HG02623 (cell line): Measurements from ENCODE around the gene HLCS.

ENCODE experiments used
- ATAC-seq: cut with Tn5 transposase; IDR thresholded peaks from one replicate; pipeline ENCODE4 v1.9.1; 2021; ENCODE audit warnings: moderate library complexity; ENCODE audit not compliant: unreplicated experiment

HLCS gene

GRCh38 chr21:36729310-36729970 is 237.0 kb downstream of the HLCS start:
- no peak for ATAC-seq

GRCh38 chr21:36728371-36729111 is 237.9 kb downstream of the HLCS start:
- no peak for ATAC-seq

- ATAC-seq: no peak
These were observed 238.6 kb downstream of the HLCS start for GRCh38 chr21:36727866-36728265.

GRCh38 chr21:36725793-36726386 is 240.6 kb downstream of the HLCS start:
- ATAC-seq: no peak

DNA sequence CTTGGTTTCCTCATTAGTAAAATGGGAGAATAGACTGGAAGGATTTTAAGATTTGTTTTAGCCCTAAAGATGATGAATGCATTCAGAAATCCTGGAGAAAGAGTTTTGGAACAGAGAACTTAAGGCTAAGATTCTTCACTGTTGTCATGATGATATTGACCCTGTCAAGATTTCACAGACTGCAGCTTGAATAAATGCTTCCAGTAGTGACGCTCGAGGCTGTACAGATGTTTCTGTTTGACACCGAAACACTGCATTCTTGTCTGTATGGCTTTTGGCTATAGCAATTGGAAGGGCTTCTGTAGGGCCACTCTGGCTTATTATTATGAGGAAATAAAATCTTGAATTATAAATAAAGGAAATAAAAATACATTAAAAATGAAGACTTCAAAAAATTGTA is 241.8 kb downstream of the HLCS start:
- ATAC-seq: no peak

GRCh38 chr21:36723371-36723881 is 243.0 kb downstream of the HLCS start:
- ATAC-seq: no peak

DNA sequence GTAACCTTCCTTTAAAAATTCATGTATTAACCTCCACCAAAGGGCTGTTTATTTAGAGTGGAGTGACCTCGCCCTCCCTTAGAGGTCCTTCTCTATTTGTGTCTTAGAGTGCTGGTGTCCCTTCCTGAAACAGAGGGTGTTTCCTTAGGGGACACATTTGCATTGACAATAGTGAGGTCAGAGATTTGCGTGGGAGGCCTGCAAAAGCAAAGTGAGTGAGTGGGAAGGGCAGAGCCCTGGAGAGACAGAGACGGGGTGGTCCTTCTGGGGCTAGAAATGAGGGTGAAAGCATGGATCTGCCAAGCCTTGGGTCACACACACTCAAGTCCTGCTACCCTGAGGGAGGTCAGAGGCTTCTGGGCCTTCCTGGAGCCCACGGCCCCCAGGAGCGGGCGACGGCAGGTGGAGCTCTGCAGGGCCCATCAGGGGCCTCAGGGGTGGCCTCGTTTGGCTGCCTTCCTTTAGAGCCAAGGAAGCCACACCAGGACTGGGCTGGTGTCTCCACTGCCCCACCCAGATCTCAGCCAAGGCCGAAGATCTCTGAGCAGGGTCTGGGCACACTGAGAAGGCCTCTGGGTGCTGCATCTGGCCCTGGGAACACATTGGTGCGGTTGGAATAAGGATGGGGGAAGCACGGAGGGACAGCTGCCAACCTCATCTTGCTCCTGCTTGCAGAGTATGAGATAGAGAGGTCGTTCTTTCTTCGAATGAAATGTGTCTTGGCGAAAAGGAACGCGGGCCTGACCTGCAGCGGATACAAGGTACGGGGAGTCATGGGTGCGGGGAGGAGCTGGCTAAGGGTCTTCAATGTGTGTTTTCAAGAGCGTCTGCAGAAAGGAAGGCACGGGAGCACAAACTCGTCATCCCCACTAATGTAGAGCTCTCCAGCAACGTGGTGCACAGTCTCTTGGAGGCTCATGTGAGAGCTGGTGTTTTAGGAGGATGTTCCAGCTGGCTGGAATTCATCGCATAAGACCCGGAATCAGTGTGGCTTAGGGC is 243.8 kb downstream of the HLCS start:
- ATAC-seq: no peak

DNA sequence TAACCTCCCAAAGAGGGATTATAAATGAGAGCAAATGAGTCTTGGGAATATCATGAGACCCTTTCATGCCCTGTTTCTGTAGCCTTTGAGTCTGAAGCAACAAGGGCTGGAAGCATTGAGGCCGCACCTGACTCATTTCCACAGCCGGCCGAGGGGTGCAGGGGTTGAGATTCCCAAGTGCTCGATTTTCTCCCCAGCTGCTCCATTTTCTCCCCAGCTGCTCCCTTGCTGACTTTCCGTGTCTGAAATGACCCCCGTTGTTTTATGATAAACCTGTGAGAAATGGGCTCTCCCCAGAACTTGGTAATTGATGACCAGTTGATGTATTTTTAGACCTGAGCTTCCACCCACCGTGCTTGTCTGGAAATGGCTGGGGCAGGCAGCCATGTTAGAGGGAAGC is 244.7 kb downstream of the HLCS start:
- no peak for ATAC-seq

DNA sequence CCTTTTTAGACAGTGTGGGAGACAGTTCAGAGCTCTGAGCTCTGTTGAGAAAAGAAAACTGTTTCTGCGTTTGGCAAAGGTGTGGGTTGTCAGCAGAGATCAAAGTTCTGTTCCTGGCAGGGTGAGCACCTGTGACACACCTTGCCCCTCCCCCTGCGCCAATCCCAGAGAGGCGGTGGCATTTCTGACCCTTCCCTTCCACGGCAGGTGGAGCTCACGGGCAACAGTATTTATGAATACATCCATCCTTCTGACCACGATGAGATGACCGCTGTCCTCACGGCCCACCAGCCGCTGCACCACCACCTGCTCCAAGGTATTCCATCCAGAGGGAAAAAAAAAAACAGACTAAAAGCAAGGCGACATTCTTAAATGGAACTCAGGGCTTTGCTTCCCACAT is 246.9 kb downstream of the HLCS start:
- ATAC-seq: no peak

DNA sequence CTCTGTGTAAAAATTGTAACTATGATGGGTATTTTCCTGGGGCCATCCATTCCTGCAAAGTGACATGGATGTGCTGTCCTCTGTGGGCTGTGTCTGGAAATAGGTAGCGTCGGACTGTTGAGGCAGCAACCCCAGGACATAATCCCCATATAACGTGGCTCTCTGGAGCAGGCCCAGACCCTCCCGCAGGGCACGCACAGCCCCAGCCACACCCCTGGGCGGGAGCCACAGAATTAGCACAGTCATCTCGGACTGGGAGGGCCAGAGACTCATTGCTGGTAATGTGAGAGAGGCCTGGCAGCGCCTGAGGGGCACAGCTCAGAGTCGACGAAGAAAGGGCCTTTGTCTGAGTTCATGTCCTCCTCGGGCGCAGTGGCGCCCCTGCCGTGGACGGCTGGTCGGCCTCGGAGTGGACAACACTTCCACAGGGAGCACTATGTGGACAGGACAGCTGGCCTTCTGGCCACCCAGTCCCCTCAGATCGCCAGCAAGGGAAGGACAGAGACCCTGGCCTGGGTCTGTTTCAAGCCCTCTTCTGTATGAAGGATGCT is 247.4 kb downstream of the HLCS start:
- no peak for ATAC-seq

GRCh38 chr21:36717976-36718375 is 248.5 kb downstream of the HLCS start:
- ATAC-seq: no peak

DNA sequence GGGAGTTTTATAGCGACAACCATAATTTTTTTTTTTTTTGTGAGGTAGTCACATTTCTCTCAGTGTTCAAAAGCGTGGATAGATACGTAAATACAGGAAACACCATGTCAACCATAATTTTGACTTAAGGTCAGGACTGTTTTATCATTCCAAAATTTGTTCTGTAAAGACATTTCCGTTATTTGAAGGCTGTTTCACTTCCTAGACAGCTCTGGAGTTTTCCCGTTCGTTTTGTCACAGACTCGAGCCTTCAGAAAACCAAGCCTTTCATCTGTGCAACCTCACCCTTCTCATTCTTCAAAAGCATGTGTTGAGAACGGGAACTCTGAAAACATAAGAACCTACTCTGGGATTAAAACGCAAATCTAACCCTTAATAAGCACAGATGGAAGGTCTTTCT is 249.6 kb downstream of the HLCS start:
- ATAC-seq: no peak

GRCh38 chr21:36716387-36716786 is 250.1 kb downstream of the HLCS start:
- ATAC-seq: no peak

- no peak for ATAC-seq
These were observed 252.7 kb downstream of the HLCS start for GRCh38 chr21:36713746-36714145.

DNA sequence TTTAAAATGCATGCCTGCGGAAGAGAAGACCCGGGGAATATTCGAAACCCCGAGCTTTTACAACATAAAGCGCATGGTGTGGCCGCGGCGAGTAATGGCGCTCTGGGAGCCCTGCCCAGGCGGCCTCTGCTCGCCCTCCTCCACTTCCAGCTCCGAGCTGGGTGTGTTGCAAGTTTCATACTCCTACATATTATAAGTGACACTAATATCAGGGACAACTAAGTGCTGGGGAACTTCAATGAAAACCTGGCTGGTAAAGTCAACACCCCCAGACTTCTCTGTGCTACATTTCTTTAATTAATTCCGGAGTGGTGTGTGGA is 255.8 kb downstream of the HLCS start:
- ATAC-seq: no peak

DNA sequence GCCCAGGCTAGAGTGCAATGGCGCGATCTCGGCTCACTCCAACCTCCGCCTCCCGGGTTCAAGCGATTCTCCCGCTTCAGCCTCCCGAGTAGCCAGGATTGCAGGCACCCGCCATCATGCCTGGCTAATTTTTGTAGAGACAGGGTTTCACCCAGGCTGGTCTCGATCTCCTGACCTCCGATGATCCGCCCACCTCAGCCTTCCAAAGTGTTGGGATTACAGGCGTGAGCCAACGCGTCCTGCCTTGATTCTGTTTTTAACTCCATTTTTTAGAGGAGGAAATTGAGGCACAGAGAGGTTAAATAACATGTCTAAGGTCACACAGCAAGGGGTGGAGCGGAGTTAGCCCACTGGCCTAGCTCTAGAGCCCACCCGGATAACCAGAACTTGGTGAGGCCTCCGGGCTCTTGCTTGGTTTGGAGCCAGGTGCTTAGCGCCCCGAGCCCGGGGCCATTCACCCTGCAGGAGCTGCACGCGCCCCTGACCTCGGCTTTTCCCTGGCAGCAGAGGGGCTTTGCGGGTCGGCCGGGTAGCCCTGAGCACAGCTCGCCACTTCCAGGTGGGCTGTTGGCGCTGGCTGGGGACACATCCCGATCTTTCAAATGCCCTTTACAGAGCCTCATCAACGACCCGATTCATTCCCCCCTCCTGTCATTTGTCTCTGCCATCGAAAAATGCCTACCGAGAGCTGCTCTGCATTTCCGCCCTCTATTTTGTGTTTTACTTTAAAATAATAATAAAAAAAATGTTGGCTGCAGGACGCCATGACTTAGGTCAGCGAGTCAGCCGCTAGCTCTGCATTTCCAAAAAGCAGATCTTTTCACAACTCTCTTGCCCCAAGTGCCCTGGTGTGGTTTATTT is 256.4 kb downstream of the HLCS start:
- no peak for ATAC-seq

GRCh38 chr21:36709030-36709867 is 257.2 kb downstream of the HLCS start:
- ATAC-seq: no peak

GRCh38 chr21:36708286-36709029 is 258.0 kb downstream of the HLCS start:
- no peak for ATAC-seq
